NCI-H2029 treated with DMSO at 0.1 percent for 48 hours (cell line): Measurements from ENCODE around the gene ATXN7L3B.
"Not testable (repeated sequence)": the region's sequence is repeated elsewhere in the genome, so short reads cannot be mapped to it uniquely, and the experiment has no call there.

ENCODE experiments used
- DNase-seq: peaks from one replicate; lab custom pipeline; 2025; lab: John Stamatoyannopoulos, UW

The ATXN7L3B gene, protein sequence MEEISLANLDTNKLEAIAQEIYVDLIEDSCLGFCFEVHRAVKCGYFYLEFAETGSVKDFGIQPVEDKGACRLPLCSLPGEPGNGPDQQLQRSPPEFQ

DNA sequence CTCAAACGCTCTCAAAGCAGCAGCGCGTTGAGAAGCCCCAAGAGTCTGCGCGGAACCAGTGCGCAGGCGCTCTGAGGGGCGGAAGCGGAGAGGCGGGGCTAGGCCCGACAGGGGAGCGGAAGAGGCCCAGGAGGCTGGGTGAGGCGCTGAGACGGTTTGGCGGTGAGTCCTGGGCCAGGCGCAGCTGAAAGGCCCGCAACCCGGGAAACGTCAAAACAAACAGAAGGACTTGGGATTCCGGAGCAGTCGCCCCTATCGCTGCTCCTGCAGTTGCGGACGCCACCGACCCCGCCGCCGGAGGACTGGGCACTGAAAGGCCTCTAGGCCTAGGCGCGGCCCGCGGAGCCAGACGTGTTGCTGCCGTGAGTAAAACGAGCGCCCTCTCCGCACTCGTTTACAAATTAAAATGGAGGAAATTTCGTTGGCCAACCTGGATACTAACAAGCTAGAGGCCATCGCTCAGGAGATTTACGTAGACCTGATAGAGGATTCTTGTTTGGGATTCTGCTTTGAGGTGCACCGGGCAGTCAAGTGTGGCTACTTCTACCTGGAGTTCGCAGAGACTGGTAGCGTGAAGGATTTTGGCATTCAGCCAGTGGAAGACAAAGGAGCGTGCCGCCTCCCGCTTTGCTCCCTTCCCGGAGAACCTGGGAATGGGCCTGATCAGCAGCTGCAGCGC lies at the start of gene ATXN7L3B:
TSS of gene ATXN7L3B (plus strand) at position 129 of the 679 bp plus-strand sequence. CDS start at position 407, 278 bp downstream.
- peak; percentile 91 for DNase-seq

DNA sequence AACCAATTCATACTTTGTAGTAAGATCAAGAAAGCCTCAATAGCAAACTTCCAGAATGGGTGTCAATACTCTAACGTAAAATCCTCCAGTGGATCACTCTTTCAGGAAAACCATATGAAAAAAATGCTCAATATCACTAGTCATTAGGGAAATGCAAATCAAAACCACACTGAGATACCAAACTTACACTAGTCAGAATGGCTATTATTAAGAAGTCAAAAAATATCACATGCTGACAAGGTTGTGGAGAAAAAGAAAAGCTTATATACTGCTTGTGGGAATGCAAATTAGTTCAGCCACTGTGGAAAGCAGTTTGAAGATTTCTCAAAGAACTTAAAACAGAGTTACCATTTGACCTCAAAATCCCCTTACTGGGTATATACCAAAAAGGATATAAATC lies 49.5 kb upstream of the ATXN7L3B start:
- no peak for DNase-seq

DNA sequence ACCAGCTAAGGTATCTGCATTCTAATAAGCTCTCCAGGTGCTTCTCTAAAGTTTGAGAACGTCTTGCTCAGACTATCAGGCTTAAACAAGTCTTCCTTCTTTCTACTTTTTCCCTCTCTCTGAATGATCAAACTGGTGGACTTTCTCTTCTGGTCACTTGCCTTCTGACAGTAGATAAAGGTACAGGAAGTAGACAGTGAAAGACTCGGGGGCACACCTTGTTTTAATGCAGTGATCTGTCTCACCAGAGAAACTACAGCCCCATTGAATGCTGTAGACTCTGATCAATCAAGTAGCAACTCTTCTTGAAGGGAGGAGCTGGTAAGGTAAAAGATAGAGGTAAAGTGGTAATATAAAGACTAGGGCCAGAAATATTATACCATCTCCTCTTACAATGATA lies 48.1 kb upstream of the ATXN7L3B start:
- no peak for DNase-seq

DNA sequence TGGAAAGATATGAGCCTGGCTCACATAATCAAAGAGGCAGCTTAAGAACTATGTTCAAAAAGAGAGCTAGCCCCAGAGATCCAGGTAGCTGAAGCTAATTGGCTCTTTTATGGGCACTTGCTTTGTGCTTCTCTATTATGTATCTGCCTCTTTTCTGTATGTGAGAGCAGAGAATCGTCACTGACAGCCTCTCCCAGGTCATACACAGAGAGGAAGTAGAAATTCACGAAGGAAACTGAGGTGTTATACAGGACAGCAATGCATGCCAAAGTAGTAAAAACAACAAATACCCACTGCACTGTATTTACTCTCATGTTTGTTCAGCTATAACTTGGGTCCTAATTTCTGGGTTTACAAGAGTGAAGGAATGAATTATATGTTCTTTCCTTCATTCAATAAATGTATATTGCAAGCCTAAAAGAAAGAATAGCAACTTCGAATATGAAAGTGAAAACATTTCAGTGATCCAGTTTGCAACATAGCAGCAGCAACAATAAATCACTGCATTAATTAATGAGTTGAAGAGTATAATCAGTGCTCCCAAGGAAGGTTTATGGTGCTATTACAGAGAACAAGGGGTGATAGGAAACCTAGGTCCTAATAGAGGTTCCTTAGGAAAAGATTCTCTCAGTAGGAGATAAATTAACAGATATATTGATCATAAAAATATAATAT lies 47.1 kb upstream of the ATXN7L3B start:
- no peak for DNase-seq

DNA sequence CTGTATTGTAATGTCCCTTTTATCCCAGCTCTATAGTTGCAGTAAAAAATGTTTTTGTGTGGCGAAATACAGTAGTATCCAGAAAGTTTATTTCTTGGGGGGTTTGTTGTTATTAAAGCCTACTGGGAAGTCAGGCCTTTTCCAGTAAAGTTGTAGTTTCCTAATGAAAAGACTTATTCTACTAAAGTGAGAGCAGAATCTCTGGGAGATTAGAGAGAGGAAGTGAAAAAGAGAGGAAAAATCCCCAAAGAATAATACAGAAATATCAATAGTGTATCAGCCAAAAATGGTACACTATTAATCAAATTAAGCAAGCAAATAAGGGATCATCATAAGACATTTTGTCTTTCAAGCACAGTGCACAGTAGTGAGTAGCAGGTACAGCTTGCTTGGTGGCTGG lies 46.3 kb upstream of the ATXN7L3B start:
- no peak for DNase-seq

DNA sequence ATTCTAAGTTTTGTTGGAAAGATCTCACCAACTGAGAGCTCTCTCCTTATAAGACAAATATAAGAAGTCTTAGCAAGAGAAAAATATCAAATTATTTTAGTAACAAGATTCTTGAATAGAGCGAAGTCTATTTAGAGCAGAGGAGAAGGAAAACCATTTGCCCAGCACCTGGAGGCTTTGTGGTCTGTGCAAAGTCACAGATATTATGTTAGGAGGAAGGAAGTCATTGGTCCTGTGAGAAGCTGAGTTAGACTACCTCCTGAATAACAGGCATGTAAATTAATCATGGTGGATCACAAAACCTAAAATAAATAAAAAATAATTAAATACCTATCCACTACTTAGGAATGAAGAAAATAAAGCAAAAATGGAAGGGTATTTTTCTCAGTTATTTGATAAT lies 38.4 kb upstream of the ATXN7L3B start:
- DNase-seq: no peak

DNA sequence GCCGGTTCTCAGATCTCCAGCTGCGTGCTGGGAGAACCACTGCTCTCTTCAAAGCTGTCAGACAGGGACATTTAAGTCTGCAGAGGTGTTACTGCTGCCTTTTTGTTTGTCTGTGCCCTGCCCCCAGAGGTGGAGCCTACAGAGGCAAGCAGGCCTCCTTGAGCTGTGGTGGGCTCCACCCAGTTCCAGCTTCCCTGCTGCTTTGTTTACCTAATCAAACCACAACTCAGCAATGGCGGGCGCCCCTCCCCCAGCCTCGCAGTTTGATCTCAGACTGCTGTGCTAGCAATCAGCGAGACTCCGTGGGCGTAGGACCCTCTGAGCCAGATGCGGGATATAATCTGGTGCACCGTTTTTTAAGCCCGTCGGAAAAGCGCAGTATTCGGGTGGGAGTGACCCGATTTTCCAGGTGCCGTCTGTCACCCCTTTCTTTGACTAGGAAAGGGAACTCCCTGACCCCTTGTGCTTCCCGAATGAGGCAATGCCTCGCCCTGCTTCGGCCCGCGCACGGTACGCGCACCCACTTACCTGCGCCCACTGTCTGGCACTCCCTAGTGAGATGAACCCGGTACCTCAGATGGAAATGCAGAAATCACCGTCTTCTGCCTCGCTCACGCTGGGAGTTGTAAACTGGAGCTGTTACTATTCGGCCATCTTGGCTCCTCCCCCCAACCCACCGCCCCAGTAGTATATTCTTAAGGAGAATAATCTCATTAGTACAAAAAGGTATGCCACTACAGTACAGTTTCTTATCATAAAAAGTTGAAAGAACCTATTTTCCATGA lies 28.6 kb upstream of the ATXN7L3B start:
- DNase-seq: not testable (repeated sequence)

DNA sequence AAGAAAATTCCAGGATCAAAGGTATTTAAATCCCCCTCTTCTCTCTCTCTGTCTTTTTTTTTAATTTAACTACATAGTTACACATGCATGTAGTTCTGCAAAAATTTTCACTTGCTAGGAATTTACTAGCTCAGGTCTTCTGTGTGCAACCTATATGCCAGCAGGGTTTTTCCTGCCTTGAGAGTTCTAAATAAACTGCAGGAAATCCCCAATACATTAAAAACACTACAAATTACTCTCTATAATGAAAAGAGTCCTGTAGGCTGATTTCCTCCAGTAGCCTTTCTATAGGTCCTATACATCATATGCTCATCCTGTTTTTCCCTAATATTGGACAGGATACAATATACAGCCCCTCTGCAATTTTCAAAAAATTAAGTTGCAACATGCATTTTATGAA lies 27.7 kb upstream of the ATXN7L3B start:
- DNase-seq: no peak

DNA sequence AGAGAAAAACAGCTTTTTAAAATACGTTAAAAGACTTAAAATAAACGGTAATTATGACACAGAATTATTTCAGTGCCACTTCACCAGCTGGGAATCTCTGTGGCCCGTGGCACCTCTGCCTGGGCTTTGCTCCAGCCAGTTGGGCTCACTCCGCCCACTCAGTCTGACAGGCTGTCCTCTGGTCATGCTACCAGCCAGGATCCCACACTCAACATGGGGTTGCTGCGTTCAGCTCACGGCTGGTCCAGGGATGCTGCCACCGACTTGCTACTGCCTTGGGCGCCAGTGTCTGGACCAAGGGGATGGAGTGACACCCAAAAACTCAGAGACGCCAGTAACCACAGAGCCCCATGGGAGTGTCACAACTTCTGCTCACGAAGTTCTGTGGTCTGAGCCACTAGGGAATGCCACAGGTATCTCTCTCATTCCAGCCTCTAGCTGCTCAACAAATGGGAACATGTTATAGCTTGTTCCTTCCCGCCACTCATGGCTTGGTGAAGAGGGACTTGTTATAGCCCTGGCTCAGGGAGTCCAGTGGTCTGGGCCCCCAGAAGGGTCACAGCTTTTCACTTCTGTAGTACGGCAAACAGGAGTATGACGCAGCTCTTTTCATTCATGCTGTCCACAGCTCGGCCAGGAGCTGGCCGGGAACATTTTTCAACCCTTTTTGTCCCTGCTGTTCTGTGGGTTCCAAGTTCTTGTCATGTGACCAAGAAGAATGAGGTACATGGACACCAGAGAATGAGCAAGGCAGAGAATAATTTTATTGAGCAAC lies 23.4 kb upstream of the ATXN7L3B start:
- no peak for DNase-seq

DNA sequence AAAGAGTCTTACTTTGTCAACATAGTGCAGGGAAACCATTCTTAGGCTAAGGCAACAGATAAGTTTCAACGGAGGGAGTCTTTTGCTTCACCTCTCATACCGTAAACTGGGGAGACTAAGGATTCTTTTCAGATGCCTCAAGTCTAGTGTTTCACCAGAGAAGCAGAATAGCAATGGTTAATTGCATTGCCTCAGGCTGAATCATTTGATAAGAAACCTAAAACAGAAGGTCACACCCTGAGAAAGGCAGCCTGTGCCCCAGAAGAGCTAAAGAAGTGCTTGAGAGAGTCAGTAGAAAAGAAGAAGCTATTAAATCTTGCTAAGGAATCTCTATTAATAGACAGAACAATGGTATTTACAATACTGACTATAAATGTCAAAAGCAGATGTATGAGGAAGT lies 21.8 kb upstream of the ATXN7L3B start:
- no peak for DNase-seq

DNA sequence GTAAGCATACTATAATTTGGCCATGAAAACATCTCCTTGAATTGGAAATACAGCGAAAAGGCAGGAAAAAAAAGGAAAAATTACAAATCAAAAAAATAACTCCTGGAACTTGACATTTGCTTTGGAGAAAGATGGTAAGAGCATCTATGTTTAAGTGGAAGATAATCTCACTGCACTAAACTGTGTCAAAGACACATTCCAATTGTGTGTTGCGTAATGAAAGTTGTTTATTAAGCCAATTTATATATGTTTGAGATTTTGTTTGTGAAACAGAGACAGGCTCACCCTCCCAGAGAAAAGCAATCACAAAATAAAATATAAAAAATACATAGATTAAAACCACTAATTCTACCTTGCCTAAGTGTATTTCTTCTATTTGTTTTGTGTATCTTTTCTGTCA lies 11.1 kb upstream of the ATXN7L3B start:
- no peak for DNase-seq

DNA sequence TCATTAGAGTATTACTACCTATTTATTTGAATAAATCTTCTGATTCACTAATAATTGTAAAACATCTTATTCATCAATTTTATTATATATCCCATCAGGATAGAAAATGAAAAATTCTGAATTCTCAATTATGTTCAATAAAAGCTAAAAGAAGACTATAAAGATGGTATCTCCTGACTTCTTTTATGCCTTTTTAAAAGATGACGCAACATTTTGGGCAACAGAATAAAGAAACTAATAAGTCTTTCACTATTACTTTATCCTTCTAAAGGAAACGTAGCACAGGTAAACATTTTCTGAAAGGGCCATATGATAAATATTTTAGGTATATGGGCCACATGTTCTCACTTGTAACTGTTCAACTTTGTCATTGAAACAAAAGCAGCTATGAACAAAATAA lies 10.1 kb upstream of the ATXN7L3B start:
- no peak for DNase-seq

DNA sequence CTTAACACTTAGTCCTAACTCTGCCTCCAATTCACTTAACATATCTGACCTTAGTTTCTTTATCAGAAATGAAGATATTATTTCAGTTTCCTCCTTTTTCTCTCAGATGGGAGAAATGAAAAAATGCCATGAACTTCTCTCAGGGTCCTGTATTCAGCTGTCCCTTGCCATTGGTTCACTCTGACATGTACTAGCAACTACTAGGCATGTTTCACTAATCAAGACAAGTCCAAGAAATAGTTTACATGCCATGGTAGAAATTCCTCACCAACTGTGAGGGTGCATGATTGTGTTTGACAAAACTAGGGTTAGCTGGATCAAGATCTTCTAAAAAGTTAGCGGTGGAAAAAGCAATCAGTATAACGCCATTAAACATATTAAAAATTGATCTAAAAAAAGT lies 7.0 kb upstream of the ATXN7L3B start:
- no peak for DNase-seq

DNA sequence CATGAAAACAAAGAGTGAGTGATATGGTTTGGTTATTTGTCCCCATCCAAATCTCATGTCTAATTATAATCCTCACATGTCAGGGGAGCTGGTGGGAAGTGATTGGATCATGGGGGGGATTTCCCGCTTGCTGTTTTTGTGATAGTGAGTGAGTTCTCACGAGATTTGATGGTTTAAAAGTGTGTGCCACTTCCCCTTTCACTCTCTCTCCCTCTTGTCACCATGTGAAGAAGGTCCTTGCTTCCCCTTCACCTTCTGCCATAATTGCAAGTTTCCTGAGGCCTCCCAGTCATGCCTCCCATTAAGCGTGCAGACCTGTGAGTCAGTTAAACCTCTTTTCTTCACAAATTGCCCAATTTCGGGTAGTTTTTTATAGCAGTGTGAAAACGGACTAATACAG lies 2.1 kb upstream of the ATXN7L3B start:
- DNase-seq: no peak

DNA sequence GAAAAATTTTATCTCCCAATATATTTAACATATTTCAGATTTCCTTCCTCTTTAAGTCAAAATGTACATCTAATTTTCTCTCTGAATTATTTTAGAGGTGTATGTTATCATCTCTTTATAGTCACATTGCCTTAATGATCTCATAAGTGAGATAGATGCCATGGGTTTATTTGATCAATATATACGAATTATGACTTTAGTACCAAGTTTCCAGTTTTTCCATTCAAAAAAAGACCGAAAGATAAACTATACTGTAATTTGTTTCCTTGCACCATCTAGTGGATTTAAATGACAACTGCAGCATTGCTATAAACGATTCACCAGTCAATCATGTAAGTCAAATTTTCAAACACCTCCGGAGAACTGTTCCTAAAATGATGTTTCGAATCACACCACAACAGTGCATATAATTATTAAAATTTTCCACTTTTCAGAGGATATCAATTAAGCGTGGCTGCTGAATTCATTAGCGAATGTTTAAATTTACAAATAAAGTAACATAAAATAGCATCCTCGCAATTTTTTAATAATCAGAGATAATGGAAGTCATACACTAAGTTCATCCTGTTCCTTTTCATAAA lies 419 bp upstream of the ATXN7L3B start:
- peak; percentile 89 for DNase-seq

DNA sequence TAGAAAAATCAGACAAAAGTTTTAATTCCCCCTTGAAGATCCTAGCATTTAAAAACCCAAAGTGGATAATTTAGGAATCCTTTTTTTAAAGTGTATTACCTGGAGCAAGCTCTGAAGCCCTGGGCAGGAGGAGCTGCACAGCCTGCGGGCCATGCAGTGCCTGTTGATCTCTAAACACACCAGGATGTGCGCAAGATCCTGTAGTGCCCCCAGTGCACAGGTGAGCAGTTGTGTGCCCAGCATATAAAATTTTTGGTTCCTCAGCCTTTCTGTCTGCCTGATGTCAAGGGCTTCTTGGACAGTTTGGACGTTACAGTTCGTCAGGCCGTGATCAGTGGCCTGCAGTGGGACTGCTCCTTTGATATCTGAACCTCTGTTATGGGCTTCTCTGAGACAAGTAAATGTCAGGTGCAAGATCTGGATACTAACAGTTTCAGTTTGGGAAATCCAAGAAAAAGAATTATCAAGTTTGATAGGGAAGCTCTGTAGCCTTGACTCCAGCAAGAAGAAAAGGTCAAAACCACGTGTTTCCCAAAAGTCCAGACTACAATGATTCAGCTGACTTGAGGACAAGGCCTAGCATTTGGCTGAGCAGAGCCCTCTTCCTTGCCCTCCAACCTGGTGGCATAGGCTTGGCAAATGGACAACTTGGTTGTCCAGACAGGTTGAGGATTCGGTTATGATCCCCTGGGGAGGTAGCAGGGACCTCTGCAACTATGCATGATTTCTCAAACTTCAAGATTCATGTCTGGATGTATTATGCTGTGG lies 1.0 kb downstream of the ATXN7L3B start:
- DNase-seq: no peak

DNA sequence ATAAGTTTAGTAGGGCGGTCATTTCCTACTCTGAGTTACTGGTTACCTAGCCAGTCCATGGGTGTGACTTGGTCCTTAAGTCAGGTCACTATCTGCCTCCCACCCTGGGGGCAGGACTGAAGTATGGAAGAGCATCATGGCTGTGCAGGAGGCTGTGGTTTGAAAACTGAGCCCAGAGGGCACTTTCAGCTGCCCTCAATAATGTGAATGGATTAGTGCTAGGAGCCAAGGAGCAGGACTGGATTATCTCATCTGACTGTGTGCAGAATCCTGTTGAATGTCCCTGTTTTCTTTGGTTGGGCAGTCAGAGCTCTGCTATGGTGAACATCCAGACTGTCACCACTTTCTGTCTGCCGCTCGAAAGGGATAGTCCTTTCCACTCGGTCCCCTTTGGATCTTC lies 1.6 kb downstream of the ATXN7L3B start:
- no peak for DNase-seq

DNA sequence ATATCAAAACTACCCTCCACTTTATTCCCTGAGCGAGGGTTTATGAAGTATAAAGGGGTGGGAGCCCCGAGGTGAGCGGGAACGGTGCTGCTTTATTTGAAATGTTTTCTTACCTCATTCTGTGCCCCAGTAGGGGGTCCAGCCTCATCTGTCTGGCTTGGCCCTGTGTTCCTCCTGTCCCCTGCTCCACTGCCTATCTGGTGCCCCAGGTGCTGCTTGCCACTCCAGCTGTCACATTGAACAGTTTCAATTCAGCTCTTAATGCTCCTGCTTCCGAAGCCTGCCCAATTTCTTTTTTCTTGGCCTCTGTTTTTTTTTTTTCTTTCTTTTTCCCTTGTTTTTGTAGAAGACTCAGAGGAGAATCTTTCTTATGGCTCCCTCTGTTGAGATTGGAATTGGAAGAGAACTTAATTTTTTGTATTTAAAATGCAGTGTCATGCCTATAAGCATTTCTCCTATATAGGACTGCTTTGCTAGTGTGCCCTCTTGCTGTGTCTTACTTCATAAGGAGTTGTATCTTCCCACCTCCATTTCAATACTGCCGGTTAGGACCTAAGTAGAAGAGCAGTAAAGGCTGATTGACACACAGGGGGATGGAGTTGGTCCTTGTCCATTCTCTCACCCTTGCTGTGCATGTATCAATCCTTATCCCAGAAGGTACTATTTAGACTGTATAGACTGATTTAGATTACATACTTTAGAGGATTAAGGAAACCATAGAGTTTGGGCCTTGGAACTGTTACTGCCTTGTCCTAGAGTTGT lies 2.3 kb downstream of the ATXN7L3B start:
- no peak for DNase-seq

DNA sequence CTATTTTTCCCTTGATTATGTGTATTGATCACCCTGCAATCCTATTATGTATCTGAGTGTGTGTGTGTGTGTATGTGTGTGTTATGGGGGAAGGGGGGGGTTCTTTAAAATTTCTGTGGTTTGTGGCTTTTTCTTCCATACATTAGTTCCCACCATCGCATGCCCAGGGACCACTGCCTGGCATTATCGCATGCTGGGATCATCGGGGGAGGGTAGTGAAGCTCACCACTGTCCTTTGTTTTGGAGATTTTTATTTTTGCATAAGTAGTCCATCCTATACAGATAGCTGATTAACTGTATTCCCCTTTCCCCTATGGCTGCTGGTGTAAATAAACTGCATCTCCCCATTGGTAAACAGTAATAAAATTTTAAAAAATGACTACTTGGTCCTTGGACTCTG lies 3.4 kb downstream of the ATXN7L3B start:
- no peak for DNase-seq

DNA sequence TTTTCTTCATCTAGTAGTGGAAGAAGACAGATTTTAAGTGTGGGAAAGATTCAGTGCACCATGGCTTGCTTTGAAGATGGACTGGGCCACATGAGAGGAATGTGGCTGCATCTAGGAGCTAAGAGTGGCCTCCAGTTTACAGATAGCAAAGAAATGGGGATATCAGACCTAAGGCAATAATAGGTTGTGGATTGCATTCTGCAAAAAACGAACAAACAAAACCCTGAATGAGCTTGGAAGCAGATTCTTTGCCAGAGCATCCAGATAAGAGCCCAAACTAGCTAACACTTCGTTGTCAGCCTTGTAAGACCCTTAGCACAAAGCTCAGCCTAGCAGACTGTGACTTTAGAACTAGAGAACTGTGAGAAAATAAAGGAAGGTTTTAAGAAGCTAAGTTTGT lies 9.6 kb downstream of the ATXN7L3B start:
- DNase-seq: no peak
